ENCODE measurements around the gene GRID2. TPM values are rescaled to one million over a fixed set of nuclear protein-coding genes. Genes with fewer than 3 reads are reported as not detected.

Gene GRID2
- total and polyA plus RNA-seq, 2 experiments from 2014 or later = 0.12 TPM; not detected in 1

DNA sequence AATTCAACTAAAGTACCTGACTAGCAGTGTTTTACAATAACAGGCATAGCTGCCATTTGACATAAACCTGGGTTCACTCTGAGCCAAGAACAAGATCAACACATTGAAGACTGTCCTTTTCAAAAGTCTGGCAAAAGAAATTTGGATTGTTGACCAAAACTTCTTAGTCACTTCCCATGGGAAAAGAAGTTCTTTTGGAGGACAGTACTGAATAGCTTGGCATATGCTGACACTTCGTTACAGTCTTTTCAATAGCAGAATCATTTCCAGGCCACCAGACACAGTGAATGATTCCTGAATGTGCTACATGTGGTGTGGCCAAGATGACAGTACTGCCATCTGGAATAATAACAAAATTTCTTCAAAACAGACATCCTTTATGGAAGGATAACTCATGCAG, 560.3 kb downstream of the GRID2 start:
- Histone ChIP-seq H3K9me3 (ENCODE audit: low read depth) (no peaks in the 10 kb centered on the region), H3K36me3 (no peaks in the 10 kb centered on the region), H3K4me3 (no peak overlapping the region), H3K4me1 (ENCODE audit: low read depth) (peaks cover 7% of the 10 kb centered on the region), H3K27ac (no peak overlapping the region), H3K27me3 (no peaks in the 10 kb centered on the region)
- DNase-seq (ENCODE audit: low read depth in 1 of 2, low spot score in 1 of 2) = no peak
- TF ChIP-seq, protein P1, sequence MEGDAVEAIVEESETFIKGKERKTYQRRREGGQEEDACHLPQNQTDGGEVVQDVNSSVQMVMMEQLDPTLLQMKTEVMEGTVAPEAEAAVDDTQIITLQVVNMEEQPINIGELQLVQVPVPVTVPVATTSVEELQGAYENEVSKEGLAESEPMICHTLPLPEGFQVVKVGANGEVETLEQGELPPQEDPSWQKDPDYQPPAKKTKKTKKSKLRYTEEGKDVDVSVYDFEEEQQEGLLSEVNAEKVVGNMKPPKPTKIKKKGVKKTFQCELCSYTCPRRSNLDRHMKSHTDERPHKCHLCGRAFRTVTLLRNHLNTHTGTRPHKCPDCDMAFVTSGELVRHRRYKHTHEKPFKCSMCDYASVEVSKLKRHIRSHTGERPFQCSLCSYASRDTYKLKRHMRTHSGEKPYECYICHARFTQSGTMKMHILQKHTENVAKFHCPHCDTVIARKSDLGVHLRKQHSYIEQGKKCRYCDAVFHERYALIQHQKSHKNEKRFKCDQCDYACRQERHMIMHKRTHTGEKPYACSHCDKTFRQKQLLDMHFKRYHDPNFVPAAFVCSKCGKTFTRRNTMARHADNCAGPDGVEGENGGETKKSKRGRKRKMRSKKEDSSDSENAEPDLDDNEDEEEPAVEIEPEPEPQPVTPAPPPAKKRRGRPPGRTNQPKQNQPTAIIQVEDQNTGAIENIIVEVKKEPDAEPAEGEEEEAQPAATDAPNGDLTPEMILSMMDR (IDR thresholded peaks at IDR 0.05; ENCODE audit: low read depth, low read length) = no peak

DNA sequence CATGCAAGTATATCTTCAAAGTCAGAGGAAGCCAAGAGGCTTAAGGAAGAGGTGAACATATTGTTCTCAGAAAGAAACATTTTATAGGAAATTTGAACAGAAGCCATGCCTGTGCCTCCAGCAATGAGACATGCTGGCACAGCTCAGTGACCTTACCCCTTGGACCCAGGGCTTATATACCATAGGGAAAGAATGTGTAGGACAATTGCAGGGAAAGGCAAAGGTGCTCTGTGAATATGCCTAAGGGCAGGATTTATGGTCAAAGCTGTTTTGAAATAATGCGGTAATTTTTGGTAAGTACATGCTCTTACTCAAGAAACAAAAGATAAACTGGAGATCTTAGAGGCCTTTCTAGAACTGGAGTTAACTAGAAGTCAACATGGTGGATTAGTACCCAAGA, 568.8 kb downstream of the GRID2 start:
- TF ChIP-seq, protein P1 (IDR thresholded peaks at IDR 0.05; ENCODE audit: low read depth, low read length) = no peak
- no peaks in the 10 kb centered on the region for H3K36me3 ChIP-seq
- no peak overlapping the region for H3K27ac ChIP-seq

DNA sequence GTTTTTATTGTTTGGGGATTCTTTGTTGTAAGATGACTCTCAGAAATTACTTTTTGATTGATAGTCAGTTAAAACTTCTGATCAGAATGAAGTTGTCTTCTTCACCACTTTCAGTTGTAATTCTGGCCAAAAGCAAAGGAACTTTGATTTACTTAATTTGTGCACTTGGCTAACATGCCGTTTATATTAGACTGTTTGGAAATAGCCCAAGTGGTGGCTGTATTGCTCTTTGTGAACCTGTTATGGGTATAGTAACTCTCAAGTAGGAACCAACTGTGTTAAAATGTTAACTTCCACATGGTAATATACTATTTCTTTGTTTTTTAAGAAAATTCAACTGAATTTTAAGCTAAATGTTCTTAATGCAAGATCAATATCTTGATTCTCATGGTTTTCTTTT, 581.9 kb downstream of the GRID2 start:
- no peaks in the 10 kb centered on the region for H3K27me3 ChIP-seq
- H3K36me3 ChIP-seq = no peaks in the 10 kb centered on the region
- DNase-seq (ENCODE audit: low read depth in 1 of 2, low spot score in 1 of 2) = no peak
- H3K27ac ChIP-seq = no peak overlapping the region
- no peaks in the 10 kb centered on the region for H3K4me1 ChIP-seq (ENCODE audit: low read depth)
- no peak overlapping the region for H3K4me3 ChIP-seq
- no peaks in the 10 kb centered on the region for H3K9me3 ChIP-seq (ENCODE audit: low read depth)
- TF ChIP-seq, protein P1 (IDR thresholded peaks at IDR 0.05; ENCODE audit: low read depth, low read length) = no peak

More for the DNA sequence above, 568.8 kb downstream of the GRID2 start:
- no peak for DNase-seq (ENCODE audit: low read depth in 1 of 2, low spot score in 1 of 2)
- no peaks in the 10 kb centered on the region for H3K9me3 ChIP-seq (ENCODE audit: low read depth)
- H3K27me3 ChIP-seq = no peaks in the 10 kb centered on the region
- no peaks in the 10 kb centered on the region for H3K4me1 ChIP-seq (ENCODE audit: low read depth)
- no peak overlapping the region for H3K4me3 ChIP-seq

DNA sequence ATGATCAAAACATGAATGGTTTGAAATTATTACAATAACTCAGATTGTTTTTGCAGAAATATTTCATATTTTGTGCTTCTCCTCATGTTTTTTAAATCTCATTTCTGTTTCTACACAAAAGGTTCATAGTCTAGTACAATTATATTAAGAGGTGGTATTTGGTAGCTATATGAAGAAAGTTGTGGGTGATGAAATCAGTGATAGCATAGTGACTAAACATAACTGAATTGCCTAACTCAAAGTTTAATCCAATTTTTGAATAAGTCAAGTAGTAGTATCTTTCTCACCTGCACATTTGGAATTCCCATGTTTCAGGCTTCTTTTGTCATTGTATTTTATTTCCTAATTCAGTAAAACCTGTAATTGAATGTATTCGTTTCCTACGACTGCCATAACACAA, 648.7 kb downstream of the GRID2 start:
- Histone ChIP-seq H3K27me3 (no peaks in the 10 kb centered on the region), H3K27ac (no peak overlapping the region), H3K9me3 (ENCODE audit: low read depth) (no peaks in the 10 kb centered on the region), H3K4me1 (ENCODE audit: low read depth) (no peaks in the 10 kb centered on the region), H3K4me3 (no peak overlapping the region), H3K36me3 (no peaks in the 10 kb centered on the region)
- TF ChIP-seq, protein P1 (IDR thresholded peaks at IDR 0.05; ENCODE audit: low read depth, low read length) = no peak
- no peak for DNase-seq (ENCODE audit: low read depth in 1 of 2, low spot score in 1 of 2)

DNA sequence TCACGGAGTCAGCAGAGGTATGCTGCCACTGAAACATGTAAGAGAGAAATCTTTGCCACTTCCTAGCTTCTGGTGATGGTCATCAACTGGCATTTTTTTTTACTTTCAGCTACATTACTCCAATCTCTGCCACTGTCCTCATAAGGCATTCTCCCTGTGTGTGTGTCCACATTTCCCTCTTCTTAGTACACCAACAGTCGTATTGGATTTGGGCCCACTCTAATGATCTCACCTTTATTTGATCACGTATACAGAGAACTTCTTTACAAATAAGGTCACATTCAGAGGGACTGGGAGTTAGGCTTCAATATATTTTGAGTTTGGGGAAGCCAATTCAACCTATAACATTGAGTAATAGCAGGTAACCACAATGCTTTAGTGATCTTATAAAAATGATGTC, 649.1 kb downstream of the GRID2 start:
- H3K4me3 ChIP-seq = no peak overlapping the region
- H3K4me1 ChIP-seq (ENCODE audit: low read depth) = no peaks in the 10 kb centered on the region
- no peak for DNase-seq (ENCODE audit: low read depth in 1 of 2, low spot score in 1 of 2)
- no peak overlapping the region for H3K27ac ChIP-seq
- no peaks in the 10 kb centered on the region for H3K36me3 ChIP-seq
- TF ChIP-seq, protein P1 (IDR thresholded peaks at IDR 0.05; ENCODE audit: low read depth, low read length) = no peak
- H3K27me3 ChIP-seq = no peaks in the 10 kb centered on the region
- H3K9me3 ChIP-seq (ENCODE audit: low read depth) = no peaks in the 10 kb centered on the region

DNA sequence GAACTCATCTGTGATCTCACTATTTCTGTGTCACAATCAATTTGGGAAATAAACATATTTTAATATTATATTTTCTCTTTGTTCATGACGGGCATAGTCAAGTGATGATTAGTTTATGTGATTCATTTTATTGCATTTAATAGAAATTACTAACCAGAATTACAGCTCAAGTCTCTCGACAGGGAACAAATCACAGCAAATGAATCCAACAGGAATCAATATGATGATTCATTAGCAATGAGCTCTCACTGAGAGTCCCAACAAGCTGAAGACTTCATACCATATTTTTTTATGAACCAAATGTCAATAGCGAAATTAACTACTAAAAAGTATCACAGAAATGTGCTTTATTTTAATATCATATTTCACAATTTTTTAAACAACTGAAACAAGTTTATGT, 649.7 kb downstream of the GRID2 start:
- no peak for DNase-seq (ENCODE audit: low read depth in 1 of 2, low spot score in 1 of 2)
- H3K4me1 ChIP-seq (ENCODE audit: low read depth) = no peaks in the 10 kb centered on the region
- no peak overlapping the region for H3K27ac ChIP-seq
- H3K4me3 ChIP-seq = no peak overlapping the region
- H3K36me3 ChIP-seq = no peaks in the 10 kb centered on the region
- no peaks in the 10 kb centered on the region for H3K27me3 ChIP-seq
- H3K9me3 ChIP-seq (ENCODE audit: low read depth) = no peaks in the 10 kb centered on the region
- TF ChIP-seq, protein P1 (IDR thresholded peaks at IDR 0.05; ENCODE audit: low read depth, low read length) = no peak

All from cardiac muscle cell (in vitro differentiated cells and primary cell).